GM18502 (cell line): ENCODE measurements around the gene SPN.
"Not testable (repeated sequence)": the region's sequence is repeated elsewhere in the genome, so short reads cannot be mapped to it uniquely, and the experiment has no call there.

Experiments used
- ATAC-seq: cut with Tn5 transposase; IDR thresholded peaks from one replicate; pipeline ENCODE4 v1.9.1; 2021; ENCODE audit warnings: mild to moderate bottlenecking; ENCODE audit not compliant: unreplicated experiment, poor library complexity

SPN gene

DNA sequence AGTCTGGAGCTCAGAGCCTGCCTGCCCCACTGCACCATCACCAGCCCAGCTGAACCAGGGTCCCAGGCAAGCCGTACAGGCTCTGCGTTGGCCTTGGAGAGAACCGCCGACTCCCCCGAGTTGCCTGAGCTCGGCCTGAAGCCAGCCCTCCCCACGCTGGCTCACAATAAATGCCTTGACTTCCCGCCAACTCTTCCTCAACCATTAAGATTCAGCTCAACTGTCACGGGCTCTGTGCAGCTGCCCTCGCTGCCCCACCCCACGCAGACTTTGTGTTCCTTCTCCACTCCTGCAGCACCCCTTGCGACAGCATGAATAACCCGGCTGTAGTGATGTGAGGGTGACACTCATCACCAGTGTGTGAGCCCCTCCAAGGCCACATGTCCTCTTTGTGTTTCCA is 11.1 kb downstream of the SPN start:
- ATAC-seq, result no peak

DNA sequence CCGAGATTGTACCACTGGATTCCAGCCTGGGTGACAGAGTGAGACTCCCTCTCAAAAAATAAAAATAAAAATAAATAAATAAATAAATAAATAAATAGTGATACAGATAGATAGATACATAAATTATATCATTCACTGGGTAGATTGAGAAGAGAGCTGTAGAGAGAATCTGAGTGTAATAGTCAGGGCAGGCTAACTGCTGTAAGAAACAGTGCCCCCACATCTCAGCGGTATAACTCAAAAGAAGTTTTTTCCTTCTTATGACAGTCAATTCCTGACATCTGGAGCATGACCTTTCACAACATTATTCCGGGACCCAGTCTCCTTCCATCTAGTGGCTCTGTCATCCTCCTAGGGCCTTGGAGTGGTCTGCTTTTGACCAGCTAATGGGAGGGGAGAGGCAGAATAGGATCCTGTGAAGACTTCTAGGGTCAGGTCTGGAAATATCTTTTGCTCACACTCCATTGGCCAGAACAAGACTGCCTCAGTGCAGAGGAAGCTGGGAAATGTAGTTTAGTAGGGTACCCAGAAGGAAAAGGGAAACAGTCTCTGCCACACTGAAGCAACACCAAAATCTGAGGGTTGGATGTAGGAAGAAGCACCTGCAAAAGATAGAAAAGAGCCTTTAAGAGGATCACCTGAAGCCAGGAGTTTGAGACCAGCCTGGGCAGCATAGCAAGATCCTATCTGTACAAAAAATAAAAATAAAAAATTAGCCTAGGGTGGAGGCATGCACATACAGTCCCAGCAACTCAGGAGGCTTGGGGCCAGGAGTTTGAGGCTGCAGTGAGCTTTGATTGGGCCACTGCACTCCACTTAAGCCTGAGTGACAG is 13.0 kb downstream of the SPN start:
- ATAC-seq, result no peak

DNA sequence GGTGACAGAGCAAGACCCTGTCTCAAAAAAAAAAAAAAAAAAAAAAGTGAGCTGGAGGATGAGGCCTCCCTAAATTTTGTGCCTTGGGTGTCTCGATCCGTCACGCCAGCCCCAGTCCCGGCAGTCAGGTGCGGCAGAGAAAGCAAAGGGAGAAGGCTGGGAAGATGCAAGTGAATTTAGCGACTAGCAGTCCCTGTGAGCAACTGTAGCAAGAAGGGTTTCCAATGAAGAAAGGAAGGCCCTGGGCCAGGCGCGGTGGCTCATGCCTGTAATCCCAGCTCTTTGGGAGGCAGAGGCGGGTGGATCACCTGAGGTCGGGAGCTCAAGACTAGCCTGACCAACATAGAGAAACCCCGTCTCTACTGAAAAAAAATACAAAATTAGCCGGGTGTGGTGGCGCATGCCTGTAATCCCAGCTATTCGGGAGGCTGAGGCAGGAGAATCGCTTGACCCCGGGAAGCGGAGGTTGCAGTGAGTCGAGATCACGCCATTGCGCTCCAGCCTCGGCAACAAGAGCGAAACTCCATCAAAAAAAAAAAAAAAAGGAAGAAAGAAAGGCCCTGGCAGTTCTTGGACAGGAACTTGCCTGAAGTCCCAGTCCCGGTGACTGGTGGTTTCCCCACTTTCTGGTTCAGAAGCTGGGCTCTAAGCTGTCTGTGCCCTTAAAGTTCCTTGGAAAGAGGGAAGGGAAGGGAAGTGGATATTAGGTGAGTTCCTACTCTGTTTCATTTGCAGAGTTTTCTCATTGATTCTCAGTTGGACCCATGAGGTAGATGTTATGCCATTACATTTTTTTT is 14.1 kb downstream of the SPN start:
- no peak for ATAC-seq

DNA sequence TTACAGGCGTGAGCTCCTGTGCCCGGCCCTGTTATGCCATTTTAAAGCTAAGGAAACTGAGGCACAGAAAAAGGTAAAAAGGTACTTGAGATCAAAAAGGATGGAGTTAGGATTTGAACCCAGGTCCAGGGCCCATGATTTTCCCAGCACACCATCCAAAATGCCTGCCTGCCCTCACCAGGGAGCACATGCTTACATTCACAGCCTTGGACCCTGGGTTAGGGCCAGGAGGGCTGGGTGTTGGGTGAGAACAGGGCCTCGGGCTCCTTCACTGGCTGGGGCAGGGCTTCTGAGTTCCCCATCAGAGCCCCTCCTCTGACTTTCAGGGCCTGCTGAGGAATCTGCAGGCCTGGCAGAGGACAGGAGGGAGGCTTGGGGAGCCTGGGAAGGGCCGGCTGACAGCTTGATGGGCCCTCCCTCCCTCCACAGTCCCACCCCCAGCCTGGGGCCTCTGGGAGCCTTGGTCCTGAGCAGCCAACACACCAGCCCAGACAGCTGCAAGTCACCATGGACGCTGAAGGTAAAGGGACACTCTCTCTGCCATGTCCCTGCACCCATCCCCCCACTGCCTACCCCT is 15.7 kb downstream of the SPN start, which contains the start of gene QPRT:
Gene QPRT, plus strand, starts transcription at position 490 of the 577 bp plus-strand sequence. Its CDS starts 18 bp downstream, at position 508.
- ATAC-seq, result no peak

DNA sequence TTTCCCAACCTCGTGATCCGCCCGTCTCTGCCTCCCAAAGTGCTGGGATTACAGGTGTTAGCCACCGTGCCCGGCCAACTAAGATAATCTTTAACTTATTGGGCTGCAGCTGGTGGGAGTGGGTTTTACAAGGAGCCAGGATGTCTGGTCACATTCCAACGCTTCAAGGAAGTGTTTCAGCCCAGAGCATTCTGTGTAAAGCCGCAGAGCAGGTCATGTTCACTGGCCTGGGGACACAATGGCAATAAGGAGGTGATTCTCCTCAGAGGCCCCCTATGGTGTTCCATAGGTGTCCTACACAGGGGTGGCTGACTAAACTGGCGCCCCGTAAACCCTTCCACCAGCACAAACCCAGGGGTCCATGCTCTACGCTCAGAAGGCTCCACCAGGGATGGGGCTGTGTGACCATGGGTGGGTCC is 17.1 kb downstream of the SPN start:
- ATAC-seq, result no peak

DNA sequence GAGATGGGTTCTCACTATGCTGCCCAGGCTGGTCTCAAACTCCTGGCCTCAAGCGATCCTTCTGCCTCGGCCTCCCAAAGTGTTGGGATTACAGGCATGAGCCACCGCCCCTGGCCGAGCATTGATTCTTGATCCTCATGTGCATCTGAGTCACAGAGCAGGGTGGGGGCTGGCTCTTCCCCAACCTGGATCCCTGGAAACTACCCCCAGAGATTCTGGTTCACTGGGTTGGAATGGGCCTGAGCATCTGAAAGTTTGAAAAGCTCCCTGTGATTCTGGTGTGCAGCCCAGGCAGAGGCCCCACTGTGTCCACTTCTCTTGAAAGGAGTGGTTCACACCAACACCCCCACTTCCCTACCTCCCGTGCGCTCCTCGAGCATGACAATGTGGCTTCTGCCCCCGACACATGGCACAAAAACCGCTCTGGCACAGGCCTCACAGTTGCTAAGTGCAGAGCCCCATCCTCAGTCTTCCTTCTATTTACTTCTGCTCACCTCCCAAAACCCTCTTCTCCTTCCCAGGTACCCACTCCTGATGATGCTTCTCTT is 20.6 kb downstream of the SPN start:
- no peak for ATAC-seq

DNA sequence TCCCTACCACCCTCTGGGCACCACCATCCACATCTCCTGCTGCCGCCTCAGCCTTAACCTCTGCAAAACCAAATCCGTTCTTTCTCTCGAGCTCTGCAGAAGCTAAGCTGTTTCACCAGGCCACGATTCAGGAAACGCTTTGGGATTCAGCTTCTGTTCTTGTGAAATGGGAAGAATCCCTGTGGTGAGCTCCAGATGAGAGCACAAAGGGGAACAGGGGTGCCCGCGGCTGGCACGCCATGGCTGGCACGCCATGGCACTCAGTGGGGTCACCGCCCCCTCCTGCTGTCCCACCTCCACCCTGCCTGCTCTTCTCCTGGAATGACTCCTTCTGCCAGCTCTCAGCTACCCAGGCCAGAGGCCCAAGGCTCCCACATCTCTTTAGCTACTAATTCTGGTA is 21.6 kb downstream of the SPN start:
- no peak for ATAC-seq

DNA sequence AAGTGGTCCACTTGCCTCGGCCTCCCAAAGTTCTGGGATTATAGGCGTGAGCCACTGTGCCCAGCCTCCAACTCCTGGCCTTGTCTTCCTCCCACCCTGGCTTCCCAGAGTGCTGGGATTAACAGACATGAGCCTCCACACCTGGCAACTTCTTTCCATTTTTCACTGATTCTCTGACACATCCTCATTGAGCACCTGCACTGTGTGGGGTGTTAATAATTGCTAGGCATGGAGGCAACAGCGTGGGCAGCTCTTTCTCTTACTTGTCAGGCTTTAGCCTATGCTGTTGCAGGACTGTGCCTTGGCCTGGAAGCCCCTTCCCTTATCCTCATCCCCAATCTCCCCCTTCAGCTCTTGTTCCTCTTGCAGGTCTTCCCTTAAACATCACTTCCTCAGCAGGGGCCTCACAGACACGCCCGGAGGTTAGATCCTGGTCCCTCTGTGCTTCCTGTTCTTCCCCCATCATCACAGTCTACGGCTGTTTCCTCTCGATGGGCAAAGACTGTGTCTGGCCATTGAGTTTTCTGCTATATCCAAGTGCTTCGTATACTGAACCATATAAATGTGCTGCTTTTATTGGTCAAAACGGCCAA is 23.8 kb downstream of the SPN start:
- ATAC-seq, result no peak

DNA sequence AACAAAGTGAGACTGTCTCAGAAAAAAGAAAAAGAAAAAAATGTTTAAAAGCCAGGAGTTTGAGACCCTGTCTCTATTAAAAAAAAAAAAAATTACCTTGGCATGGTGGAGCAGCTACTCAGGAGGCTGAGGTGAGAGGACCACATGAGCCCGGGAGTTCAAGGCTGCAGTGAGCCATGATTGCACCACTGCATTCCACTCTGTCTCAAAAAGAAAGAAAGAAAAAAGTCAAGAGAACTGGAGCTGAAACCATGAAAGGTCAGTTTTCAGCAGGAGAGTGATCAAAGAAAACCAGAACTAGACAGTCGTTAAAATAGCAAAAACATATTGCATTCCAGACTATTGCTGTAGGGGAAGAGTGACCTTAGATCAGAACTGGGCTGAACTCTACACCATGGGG is 24.7 kb downstream of the SPN start:
- no peak for ATAC-seq

DNA sequence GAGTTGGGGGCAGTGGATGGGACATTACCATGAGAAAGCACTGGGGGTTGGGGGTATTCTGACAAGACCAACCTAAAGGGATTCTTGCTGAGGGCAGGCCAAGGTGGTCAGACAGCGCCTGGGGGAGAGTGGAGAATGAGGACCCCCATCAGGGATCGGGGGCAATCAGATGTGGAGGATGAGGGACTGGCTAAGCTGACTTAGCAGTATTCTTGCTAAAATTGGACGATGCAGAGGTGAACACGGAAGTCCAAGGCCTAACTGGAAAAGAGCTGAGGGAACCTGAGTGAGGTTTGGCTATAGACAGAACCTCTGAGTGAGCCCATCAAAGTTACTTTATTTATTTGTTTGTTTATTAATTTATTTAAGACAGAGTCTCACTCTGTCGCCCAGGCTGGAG is 25.1 kb downstream of the SPN start:
- ATAC-seq, result no peak

DNA sequence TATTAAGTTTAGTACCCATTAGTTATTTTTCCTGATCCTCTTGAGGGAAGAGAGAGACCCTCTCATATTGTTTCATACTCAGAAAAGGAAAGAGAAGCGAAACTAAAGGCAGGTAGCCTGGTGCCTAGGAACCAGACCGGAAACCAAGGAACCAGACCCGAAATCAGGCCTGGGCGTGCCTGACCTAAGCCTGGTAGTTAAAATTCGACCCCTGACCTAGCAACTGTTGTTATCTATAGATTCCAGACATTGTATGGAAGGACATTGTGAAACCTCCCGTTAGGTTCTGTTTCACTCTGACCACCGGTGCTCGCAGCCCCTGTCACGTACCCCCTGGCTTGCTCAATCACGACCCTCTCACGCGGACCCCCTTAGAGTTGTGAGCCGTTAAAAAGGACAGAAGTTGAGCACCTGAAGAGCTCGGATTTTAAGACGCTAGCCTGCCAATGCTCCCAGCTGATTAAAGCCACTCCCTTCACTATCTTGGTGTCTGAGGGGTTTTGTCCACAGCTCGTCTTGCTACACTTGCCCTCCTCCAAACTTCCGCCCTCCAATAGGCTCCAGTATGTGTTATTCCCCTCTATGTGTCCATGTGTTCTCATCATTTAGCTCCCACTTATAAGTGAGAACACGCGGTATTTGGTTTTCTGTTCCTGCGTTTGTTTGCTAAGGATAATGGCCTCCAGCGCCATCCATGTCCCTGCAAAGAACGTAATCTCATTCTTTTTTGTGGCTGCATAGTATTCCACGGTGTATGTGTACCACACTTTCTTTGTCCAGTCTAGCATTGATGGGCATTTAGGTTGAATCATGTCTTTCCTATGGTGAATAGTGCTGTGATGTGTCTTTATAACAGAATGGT is 26.7 kb downstream of the SPN start:
- ATAC-seq, result not testable (repeated sequence)

DNA sequence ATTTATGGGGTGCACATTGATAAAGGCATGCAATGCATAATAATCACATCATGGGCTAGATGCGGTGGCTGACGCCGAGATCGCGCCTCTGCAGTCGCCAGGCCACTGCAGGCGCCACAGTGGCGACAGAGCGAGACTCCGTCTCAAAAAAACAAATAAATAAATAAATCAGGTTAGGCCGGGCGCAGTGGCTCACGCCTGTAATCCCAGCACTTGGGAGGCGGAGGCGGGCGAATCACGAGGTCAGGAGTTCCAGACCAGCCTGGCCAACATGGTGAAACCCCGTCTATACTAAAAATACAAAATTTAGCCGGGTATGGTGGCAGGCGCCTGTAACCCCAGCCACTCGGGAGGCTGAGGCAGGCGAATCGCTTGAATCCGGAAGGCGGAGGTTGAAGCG is 29.6 kb downstream of the SPN start:
- not testable (repeated sequence) for ATAC-seq

DNA sequence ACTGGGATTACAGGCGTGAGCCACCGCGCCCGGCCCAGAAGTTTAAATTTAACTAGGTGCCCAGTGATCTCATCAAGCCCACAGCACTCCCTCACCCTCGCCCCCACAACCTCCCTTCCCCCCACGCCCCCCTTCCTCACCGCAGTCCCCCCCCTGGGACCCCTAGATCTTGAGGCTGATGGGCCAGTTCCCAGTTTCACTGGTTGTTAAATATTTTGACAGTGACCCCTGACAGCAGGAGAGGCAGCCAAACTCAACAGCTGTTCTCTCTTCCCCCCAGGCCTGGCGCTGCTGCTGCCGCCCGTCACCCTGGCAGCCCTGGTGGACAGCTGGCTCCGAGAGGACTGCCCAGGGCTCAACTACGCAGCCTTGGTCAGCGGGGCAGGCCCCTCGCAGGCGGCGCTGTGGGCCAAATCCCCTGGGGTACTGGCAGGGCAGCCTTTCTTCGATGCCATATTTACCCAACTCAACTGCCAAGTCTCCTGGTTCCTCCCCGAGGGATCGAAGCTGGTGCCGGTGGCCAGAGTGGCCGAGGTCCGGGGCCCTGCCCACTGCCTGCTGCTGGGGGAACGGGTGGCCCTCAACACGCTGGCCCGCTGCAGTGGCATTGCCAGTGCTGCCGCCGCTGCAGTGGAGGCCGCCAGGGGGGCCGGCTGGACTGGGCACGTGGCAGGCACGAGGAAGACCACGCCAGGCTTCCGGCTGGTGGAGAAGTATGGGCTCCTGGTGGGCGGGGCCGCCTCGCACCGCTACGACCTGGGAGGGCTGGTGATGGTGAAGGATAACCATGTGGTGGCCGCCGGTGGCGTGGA is 31.5 kb downstream of the SPN start:
- ATAC-seq, result no peak

DNA sequence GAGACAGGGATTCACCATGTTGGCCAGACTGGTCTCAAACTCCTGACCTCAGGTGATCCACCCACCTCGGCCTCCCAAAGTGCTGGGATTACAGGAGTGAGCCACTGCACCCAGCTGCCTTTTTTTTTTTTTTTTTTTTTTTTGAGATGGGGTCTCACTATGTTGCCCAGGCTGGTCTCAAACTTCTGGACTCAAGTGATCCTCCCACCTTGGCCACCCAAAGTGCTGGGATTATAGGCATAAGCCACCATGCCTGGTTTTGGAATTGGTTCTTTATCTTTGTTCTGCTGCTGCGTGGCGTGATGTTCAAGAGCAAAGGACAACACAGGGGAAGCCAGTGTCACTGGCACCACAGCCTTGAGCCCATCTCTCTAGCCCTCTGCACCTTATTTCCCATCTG is 32.6 kb downstream of the SPN start:
- not testable (repeated sequence) for ATAC-seq

DNA sequence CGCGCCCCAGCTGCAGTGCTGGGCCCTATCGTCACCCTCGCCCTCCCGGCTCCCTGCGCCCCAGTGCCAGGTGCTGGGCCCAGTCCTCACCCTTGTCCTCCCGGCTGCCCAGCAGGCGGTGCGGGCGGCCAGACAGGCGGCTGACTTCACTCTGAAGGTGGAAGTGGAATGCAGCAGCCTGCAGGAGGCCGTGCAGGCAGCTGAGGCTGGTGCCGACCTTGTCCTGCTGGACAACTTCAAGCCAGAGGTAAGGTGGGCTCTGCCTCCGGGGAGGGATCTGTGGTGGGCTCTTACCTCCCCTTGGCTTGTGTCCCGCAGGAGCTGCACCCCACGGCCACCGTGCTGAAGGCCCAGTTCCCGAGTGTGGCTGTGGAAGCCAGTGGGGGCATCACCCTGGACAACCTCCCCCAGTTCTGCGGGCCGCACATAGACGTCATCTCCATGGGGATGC is 33.9 kb downstream of the SPN start:
- no peak for ATAC-seq

DNA sequence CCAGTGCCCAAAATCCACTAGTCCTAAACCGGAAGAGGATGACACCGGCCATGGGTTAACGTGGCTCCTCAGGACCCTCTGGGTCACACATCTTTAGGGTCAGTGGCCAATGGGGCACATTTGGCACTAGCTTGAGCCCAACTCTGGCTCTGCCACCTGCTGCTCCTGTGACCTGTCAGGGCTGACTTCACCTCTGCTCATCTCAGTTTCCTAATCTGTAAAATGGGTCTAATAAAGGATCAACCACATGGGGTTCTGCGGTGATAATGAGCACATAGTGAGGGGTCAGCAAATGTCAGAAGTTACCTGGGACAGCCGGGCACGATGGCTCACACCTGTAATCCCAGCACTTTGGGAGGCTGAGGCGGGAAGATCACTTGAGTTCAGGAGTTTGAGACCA is 34.3 kb downstream of the SPN start:
- no peak for ATAC-seq

DNA sequence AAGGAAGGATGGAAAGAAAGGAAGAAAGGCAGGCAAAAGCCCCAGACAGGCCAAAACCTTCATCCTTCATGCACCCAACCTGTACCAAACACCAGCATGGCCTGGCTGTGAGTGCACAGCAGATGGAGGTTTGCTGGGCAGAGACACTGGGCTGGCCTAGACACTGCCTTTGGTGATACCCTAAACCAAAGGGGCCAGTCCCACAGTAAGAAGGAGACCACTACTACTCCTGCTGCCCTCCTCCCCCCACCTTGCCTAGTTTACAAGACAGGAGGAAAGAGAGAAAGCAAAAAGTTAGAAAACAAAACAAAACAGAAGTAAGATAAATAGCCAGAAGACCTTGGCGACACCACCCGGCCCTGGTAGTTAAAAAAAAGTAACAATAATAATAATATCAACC is 35.0 kb downstream of the SPN start:
- ATAC-seq, result no peak

DNA sequence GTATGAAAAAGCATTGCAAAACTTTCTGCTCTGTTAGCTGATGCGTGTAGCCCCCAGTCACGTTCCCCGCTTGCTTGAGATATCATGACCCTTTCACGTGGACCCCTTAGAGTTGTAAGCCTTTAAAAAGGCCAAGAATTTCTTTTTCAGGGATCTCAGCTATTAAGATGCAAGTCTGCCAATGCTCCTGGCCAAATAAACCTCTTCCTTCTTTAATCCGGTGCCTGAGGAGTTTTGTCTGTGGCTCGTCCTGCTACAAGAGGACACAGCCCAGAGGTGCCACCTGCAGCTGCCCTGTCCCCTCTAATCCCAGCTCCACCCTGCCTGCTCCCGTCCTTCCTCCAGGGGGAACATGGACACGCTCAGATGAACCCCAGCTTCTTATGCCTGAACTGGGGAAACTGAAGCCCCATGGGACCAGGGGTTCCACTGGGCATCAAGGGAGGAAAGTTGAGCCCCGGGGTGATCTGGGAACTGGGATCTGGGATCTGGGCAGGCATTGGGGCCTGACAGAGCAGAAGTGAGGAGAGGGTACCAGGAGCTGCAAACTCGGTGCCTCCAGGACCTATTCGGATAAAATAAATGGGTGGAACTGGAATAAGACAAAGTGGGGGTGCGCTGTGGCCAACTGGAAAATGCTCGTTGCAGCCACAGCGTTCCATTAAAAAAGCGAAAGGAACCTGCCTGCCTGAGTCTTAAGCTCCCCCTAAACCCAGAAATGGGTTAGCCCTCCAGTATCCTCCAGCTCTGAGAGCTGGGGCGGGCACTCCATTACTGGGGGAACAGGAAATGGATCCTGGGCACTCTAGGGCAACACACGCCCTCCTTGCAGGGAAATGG is 35.7 kb downstream of the SPN start:
- ATAC-seq, result no peak
